ENCODE measurements around the gene TMA7. TPM values are rescaled to one million over a fixed set of nuclear protein-coding genes. Genes with fewer than 3 reads are reported as not detected.

The TMA7 gene
- 194 and 435 TPM in 2 replicates for total RNA-seq

GRCh38 chr3:48439820-48440589, at the start of gene TMA7, which contains the start of gene CCDC51:
Gene TMA7 (plus strand): TSS chr3:48440257. CDS start chr3:48440297, 40 bp downstream.
Gene CCDC51 (minus strand): TSS chr3:48440119. CDS start chr3:48435128, 4,991 bp downstream.

GRCh38 chr3:48429960-48430707, 9.9 kb upstream of the TMA7 start, which contains the start of gene PLXNB1:
Gene PLXNB1 (minus strand): TSS chr3:48430086. CDS start chr3:48424611, 5,475 bp downstream.

GRCh38 chr3:48446425-48447193, 6.6 kb downstream of the TMA7 start, which contains the start of gene ATRIP:
Gene ATRIP (plus strand): TSS chr3:48446737. CDS start chr3:48446846, 109 bp downstream.

Other genes with a start within 250 kb of the TMA7 start
- gene CAMP, start 216.8 kb upstream of the TMA7 start, total RNA-seq, result not detected in 2 replicates
- gene ZNF589, start 199.2 kb upstream of the TMA7 start, total RNA-seq, result 5.8 and 8.1 TPM in 2 replicates
- 23.7 and 28.6 TPM in 2 replicates for gene NME6, start 138.9 kb upstream of the TMA7 start, total RNA-seq
- gene SPINK8, start 106.6 kb upstream of the TMA7 start, total RNA-seq, result not detected in 2 replicates
- gene FBXW12, start 68.0 kb upstream of the TMA7 start, total RNA-seq, result not detected in 2 replicates
- 9.0 and 13.3 TPM in 2 replicates for gene PLXNB1, start 10.2 kb upstream of the TMA7 start, total RNA-seq
- 20.1 and 24.6 TPM in 2 replicates for gene CCDC51, start 138 bp upstream of the TMA7 start, total RNA-seq
- gene ATRIP, start 6.5 kb downstream of the TMA7 start, total RNA-seq, result 6.2 and 10.6 TPM in 2 replicates
- 89.6 and 208 TPM in 2 replicates for gene SHISA5, start 63.9 kb downstream of the TMA7 start, total RNA-seq
- gene PFKFB4, start 116.5 kb downstream of the TMA7 start, total RNA-seq, result 2.9 and 3.0 TPM in 2 replicates
- gene UCN2, start 123.5 kb downstream of the TMA7 start, total RNA-seq, result not detected in 2 replicates
- 0.76 and 1.9 TPM in 2 replicates for gene COL7A1, start 155.1 kb downstream of the TMA7 start, total RNA-seq
- 369 and 467 TPM in 2 replicates for gene UQCRC1, start 169.4 kb downstream of the TMA7 start, total RNA-seq
- not detected in 2 replicates for gene TMEM89, start 181.5 kb downstream of the TMA7 start, total RNA-seq
- gene SLC26A6, start 195.2 kb downstream of the TMA7 start, total RNA-seq, result 12.3 and 30.5 TPM in 2 replicates
- gene CELSR3, start 222.6 kb downstream of the TMA7 start, total RNA-seq, result under 0.01 and 0.15 TPM in 2 replicates
- gene NCKIPSD, start 245.7 kb downstream of the TMA7 start, total RNA-seq, result 3.6 and 4.7 TPM in 2 replicates